ENCODE results near the gene AOPEP.

Gene AOPEP

DNA sequence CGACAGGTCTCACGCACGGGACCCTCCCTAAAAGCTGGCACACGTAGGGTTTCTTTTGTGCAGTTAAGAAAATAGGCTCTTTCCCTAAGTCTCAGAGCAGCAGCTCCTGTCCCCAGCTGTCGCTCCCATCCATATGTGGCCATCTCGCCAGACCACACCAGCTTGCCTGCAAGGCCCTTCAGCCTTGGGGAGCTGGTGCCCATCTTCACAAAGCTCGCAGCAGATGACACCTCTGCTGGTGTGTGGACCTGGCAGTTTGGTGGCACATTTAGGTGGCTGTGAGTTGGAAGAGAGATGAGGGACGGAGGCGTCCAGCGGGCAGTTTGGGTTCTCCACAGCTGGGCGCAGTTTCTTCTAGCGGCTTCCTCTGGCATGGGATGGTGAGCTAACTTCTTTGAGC is 352.0 kb downstream of the AOPEP start:
- H3K4me3 ChIP-seq (ENCODE audit: low read depth, low read length): no peak overlapping the region
- TF ChIP-seq, protein P1, sequence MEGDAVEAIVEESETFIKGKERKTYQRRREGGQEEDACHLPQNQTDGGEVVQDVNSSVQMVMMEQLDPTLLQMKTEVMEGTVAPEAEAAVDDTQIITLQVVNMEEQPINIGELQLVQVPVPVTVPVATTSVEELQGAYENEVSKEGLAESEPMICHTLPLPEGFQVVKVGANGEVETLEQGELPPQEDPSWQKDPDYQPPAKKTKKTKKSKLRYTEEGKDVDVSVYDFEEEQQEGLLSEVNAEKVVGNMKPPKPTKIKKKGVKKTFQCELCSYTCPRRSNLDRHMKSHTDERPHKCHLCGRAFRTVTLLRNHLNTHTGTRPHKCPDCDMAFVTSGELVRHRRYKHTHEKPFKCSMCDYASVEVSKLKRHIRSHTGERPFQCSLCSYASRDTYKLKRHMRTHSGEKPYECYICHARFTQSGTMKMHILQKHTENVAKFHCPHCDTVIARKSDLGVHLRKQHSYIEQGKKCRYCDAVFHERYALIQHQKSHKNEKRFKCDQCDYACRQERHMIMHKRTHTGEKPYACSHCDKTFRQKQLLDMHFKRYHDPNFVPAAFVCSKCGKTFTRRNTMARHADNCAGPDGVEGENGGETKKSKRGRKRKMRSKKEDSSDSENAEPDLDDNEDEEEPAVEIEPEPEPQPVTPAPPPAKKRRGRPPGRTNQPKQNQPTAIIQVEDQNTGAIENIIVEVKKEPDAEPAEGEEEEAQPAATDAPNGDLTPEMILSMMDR (IDR thresholded peaks at IDR 0.05; ENCODE audit: low read depth, low read length): no peak

DNA sequence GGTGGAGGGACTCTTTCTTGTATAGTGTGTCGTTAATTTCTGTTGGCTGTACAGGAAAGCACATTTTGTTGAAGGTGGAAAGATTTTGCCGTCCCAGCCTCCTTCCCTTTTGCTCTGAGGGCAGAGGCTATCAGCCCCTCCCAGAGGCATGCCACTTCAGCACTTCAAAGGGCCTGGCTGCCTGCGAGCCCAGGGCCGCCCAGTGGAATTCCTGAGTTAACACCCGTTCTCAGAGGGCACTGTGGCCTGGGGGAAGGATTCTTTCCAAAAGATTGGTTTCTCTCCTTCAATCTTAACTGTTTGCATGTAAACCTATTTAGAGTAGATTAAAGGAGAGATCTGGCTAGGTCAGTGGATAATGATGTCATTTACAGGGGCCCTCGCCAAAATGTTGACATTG is 352.4 kb downstream of the AOPEP start:
- H3K4me3 ChIP-seq (ENCODE audit: low read depth, low read length): no peak overlapping the region
- TF ChIP-seq, protein P1 (IDR thresholded peaks at IDR 0.05; ENCODE audit: low read depth, low read length): no peak

- TF ChIP-seq, protein P1 (IDR thresholded peaks at IDR 0.05; ENCODE audit: low read depth, low read length): no peak
- H3K4me3 ChIP-seq (ENCODE audit: low read depth, low read length): no peak overlapping the region
Observed at GRCh38 chr9:95079461-95079860, 353.0 kb downstream of the AOPEP start.

- H3K4me3 ChIP-seq (ENCODE audit: low read depth, low read length): no peak overlapping the region
- TF ChIP-seq, protein P1 (IDR thresholded peaks at IDR 0.05; ENCODE audit: low read depth, low read length): no peak
Observed at GRCh38 chr9:95080961-95081647, 354.6 kb downstream of the AOPEP start.

- TF ChIP-seq, protein P1 (IDR thresholded peaks at IDR 0.05; ENCODE audit: low read depth, low read length): no peak
Observed at GRCh38 chr9:95081998-95082397, 355.5 kb downstream of the AOPEP start.

DNA sequence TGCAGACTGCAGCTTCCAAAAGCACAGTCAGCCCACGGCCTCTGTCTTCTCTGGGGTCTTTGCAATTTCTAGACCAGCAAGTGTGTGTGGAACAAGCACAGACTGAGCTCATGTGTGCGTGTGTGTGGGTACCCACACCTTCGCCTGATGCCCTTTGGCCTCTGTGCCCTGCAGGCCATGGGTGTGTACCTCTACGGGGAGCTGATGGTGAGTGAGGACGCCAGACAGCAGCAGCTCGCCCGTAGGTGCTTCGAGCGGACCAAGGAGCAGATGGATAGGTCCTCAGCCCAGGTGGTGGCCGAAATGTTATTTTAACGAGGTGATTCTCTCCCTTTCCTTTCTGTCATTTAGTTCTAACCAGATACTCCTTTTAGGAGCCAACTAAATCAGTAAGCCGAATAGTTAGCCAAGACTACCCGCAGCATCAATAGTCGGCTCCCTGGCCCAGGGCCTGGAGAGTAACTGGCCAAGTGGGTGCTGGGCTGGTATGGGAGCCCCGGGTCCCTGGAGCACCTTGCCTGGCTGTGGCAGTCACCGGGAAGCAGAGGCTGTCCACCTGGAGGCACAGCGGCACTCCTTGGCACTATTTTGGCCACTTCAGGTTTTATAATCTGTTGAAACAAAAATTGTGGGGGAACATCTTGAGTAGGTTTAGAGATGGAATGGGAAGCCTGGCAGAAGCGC is 356.0 kb downstream of the AOPEP start:
- no peak overlapping the region for H3K4me3 ChIP-seq (ENCODE audit: low read depth, low read length)
- TF ChIP-seq, protein P1 (IDR thresholded peaks at IDR 0.05; ENCODE audit: low read depth, low read length): no peak

More at GRCh38 chr9:95081998-95082397, 355.5 kb downstream of the AOPEP start:
- no peak overlapping the region for H3K4me3 ChIP-seq (ENCODE audit: low read depth, low read length)

DNA sequence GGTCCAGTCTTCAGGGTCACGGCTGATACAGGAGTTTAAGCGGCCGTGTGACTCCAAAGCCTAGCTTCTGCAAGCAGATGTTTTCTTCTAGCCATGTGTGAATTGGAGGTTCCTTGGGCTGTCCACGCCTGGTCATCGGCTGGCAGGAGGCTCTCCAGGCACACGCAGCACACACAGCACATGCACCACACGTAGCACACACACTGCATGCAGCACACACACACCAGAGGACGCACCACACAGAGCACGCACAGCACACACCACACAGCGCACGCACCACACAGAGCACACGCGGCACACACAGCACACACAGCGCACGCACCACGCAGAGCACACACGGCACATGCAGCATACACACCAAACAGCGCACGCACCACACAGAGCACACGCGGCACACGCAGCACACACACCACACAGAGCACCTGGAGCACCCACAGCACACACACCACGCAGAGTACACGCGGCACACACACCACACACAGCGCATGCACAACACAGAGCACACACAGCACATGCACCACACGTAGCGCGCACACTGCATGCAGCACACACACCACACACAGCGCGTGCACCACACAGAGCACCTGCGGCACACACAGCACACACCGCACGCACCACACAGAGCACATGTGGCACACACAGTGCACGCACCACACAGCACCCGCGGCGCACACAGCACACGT is 356.7 kb downstream of the AOPEP start:
- TF ChIP-seq, protein P1 (IDR thresholded peaks at IDR 0.05; ENCODE audit: low read depth, low read length): no peak
- H3K4me3 ChIP-seq (ENCODE audit: low read depth, low read length): no peak overlapping the region

Measured in WI38 (cell line).